Measurements from ENCODE around the gene ADGRG3.

The ADGRG3 gene

DNA sequence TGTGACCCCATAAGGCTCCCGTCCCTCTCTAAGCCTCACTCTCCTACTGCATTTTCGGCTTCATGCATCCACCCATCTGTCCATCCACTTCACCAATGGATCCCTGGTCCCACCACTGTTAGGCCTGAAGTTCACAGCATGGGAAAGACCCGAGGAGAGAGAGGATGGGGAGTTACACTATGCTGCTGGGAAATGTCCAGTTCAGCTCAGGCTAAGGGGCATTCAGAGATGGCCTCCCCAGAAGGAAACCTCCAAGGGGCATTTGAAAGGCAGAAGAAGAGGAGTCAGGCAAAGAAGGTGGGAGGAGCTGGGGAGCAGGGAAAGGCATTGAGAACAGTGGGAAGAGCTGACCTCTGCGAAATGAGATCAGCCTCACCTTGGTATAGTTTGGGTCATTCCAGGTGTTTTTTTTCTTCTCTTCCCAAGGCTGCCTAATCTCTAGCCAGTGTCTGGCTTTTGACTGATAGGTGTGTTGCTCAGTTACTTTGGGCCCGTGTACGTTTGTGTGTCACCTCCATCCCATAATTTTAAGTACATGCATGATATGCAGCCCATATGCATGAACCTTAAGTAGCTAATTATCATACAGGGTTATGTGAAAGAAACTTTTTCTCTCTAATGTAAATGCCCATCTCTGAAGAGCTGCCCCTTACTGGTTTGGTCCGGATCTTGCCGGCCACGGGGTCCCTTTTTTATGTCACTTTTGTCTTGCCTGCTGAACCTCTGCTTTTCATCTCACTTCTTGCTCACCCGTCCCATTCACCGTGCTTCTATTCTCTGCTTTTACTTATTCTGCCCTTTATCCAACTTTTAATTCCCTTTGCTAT lies 14.9 kb downstream of the ADGRG3 start:
- DNase-seq = no peak

GRCh38 chr16:57683636-57684545 lies 15.8 kb downstream of the ADGRG3 start:
- DNase-seq = no peak

- no peak for DNase-seq
Measured at GRCh38 chr16:57684626-57685358, 16.7 kb downstream of the ADGRG3 start.

GRCh38 chr16:57685633-57686032 lies 17.5 kb downstream of the ADGRG3 start:
- DNase-seq = no peak

DNA sequence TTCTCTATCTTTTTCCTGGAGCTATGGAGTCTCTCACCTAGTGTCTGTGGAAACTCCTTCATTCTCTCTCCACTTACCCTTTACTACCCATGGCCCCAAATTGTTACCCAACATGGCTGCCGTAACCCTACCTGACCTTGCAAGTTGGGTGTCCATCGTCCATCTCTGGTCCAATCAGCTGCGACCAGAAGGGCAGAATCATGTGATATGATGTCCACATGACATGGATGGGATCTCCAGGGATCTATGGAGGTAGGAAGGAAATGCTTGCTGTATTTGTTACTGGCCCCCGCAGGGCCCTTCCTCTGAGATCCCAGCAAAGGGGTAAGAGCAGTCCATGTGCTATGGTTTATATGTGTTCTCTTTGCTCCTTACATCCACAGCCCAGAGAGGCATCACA lies 18.5 kb downstream of the ADGRG3 start:
- no peak for DNase-seq

DNA sequence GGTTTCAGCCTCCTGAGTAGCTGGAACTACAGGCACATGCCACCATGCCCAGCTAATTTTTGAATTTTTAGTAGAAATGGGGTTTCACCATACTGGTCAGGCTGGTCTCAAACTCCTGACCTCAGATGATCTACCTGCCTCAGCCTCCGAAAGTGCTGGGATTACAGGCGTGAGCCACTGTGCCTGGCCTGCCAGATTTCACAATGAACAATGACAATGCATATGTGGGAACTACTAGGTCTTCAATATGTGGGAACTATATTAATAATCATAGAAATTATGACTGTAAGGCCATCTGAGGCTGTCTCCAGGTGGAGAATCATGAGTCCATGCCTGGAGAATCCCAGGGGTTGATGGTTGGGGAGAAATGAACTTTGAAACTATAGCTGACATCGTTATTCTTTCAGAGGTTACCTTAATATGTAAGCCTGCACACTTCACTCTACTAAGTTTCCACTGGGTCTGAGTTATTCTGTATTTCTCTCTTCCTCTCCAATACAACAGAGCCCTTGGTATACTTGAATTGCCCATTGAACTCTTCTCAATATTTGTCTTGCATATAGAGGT lies 19.3 kb downstream of the ADGRG3 start:
- no peak for DNase-seq

DNA sequence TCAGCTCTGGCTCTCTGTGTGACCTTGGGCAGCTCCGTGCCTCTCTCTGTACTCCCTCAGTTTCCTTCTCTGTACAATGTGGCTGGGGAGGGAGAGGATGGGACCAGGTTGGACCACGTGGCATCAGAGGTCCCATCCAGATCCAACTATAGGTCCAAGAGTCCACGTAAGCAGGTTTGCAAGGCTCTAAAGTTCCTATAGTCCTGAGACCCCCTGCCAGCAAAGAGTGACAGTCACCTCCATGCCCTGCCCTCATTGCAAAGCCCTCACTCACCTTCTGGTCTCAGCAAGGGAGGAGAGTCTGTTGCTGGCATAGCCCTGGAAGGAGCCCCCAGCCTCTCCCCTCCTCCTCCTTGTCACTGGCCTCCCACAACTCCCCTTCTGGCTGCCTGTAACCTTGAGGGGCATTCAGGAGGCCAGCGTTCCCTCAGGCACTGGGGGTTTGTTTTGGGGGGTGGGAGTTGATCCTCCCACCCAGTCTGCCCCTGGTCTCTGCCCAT lies 20.4 kb downstream of the ADGRG3 start:
- no peak for DNase-seq

GRCh38 chr16:57688987-57689761 lies 21.1 kb downstream of the ADGRG3 start:
- no peak for DNase-seq

DNA sequence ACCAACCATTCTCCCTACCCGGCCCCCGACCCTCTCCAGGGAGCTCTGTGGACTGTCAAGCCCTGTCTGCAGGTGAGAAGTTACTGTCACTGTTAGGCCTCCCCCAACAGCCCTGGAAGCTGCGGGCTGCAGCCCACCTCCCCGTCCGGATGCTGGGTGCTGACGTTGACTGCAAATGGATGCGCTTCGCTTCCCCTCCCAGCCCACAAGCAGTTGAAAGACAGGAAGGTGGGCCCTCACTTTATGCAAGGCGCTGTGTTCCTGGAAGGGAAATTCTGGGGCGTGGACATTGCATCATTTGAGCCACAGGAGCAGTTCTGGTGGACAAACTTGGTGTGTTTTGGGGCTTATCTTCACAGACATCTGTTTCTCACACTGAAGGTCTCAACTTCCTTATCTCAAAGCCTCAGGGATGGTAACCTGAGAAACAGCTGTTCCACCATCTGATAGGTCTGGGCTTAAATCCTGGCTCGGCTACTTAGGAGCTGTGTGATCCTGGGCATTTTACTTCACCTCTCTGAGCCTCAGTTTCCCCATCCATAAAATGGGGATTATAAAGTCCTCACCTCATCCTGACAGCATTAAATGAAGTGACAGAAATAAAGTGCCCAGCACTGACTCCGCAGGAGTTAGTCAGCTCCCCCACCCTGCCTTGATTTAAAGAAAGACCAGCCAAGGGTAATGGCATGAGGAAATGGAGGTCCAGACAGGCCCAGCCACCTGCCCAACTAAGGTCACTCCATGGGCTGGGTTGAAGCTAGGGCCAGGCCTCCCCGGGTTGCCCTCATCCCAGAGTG lies 21.9 kb downstream of the ADGRG3 start:
- DNase-seq = no peak

- DNase-seq = no peak
Measured at GRCh38 chr16:57690782-57691471, 22.8 kb downstream of the ADGRG3 start.

DNA sequence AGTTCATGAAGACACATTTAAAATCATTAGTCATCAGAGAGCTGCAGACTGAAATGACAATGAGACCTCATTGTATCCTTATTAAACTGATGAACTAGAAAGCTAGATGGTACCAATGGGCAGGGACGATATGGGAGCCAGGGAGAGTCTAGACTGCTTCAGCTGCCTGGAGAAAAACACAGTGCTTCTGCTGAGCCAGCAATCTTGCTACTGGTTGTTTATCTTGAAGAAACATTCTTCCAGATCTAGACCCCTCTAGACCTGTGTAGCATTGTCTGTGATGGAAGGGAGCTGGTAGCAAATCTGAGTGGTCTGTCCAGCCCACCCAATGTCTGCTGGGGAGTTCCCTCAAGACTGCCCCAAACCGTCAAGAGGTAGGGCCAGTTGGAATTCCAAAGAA lies 24.5 kb downstream of the ADGRG3 start:
- no peak for DNase-seq

DNA sequence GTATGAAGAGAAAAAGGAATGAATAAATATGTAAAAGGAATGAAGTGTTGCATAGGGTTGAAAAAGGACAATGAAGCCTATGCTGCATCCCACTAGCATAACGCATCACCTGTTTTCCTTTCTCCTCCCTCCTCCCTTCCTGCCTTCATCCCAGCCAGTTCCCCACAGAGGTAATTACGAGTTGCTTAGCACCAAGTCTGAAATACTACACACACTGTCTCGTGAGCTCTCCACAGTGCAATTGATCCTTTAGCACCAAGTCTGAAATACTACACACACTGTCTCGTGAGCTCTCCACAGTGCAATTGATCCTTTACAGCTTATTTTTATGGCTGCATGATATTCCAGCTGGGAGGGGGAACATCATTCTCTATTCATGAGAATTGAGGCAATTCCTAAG lies 25.4 kb downstream of the ADGRG3 start:
- DNase-seq = no peak

DNA sequence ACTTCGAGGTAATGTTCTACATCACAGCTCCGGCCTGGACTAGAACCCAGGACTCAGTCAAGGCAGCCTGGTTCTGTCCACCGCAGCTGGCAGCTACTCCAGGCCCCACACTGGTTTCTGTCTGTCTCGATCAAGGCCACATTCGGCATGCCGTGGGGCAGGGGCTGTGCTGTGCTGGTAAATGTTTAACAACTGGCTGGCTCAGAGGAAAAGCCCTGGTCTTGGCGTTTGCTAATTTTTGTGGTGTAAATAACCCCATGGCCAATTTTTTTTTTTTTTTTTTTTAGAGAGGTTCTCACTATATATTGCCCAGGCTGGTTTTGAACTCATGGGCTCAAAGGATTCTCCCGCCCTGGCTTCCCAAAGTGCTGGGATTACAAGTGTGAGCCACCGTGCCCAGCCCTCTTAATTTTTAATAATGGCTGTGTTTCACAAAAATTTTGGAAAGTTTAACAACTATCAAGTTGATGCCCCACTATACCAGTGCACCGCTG lies 26.2 kb downstream of the ADGRG3 start:
- no peak for DNase-seq

DNA sequence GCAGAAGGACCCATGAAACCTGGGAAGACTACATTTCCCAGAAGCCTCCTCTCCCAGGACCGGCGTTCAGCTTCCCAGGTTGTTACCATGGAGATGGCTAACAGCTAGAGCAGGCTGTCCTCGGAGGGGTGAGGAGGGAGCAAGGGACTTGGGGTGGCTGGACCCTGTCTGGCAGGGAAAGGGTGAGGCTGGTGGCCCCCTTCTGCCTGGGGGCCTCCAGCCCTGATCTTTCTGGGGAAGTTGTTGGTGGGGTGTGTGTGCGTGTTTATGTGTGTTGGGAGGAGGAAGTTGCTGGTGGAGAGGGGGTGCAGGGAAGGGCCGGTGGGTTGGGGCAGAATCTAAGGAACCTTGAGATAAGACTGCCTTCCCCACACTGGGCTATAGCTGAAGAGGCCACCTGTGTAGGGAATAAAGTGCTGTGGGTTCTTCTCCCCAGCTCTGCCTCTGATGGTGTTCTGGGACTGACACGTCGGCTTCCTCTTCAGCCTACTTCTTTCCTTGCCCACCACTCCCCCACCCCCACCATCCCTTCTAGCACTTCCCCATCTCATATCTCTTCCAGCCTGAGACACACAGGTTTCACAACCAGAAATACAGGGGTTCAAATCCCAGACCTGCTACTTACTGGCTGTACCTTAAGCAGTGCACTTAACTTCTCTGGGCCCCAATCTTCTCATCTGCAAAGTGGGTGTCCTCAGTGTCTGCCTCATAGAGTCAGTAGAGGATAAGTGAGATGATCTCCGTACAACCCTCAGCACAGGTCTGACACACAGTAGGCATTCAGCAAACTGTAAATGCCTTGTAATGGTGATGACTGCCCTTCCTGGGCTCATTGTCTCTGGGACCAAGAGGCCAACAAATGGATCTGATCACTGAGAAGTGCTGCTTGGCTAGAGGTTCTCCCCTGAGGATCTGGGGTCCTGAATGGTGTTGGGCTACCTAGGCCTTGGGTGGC lies 26.9 kb downstream of the ADGRG3 start, which contains the start of gene DRC7:
DRC7 (plus strand) TSS at position 82 of the 955 bp plus-strand sequence. CDS start 3,144 bp downstream, outside the sequence.
- peak; percentile 7 to 32 for DNase-seq

DNA sequence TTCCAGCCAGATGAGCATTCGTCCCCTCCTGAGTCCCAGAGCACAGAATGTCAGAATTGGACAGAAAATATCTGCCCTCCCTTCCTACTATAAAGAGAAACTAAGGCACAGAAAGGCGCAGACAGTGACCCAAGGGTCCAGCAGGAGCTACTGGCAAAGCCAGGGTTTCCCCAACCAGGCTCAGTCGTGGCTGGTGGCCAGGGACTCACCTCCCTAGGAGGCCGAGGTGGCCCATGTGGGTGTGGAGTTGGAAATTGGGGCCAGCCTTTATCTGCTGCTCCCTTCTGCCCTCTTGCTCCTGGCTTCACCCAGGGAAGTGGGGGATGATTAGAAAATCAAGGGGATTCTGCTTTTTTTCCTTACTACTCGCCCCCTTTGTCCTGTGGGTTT lies 27.6 kb downstream of the ADGRG3 start:
- no peak for DNase-seq

DNA sequence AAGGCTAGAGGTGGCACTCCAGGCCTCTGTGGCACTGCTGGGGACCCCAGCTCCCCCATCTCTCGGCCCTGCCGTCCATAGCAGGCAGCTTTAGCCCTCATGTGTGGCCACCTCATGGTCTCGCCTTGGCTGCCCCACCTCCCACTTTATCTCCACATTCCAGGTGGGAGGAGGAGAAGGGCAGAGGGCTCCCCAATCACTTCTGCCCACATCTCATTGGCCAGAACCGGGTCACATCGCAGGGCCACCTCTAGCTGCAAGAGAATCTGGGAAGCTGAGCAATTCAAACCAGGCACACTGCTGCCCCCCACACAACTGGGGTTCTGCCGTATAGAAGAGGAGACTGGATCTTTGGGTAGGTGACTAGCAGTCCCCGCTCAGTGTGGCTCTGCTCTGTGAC lies 28.1 kb downstream of the ADGRG3 start:
- DNase-seq = no peak

DNA sequence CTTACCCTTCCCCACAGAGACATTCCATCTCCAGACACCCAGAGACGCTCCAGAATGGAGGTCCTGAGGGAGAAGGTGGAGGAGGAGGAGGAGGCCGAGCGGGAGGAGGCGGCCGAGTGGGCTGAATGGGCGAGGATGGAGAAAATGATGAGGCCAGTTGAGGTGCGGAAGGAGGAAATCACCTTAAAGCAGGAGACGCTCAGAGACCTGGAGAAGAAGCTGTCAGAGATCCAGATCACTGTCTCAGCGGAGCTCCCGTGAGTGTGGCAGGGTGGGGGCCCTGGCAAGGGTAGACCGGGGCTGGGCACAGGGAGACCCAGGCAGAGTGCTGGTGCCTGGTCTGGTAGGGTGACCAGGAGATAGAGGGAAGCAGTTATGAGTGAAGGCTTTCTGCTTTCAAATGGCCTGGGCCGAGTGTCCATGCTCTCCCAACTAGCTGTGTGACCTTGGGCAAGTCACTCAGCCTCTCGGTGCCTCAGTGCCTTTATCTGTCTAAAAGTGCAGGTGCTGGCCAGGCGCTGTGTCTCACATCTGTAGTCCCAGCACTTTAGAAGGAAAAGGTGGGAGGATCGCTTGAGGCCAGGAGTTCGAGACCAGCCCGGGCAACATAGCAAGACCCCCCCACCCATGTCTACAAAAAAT lies 29.9 kb downstream of the ADGRG3 start:
- DNase-seq = no peak

GRCh38 chr16:57698812-57699405 lies 30.8 kb downstream of the ADGRG3 start:
- DNase-seq = no peak

Measured in NCI-H446 (cell line).